Nephron progenitor cell (in vitro differentiated cells): ENCODE results near the gene TAMALIN.
A peak's percentile ranks its signal among the peaks of the same experiment; 100 is the strongest.

Source experiments
- DNase-seq: peaks from one replicate; pipeline ENCODE4 v3.0.0; 2021
- H3K27ac Mint-ChIP-seq: 2 replicates; pipeline ENCODE4 v1.8.0; 2021; ENCODE audit warnings: mild to moderate bottlenecking, moderate library complexity, mixed read lengths
- H3K27me3 Mint-ChIP-seq: 2 replicates; pipeline ENCODE4 v1.8.0; 2021; ENCODE audit warnings: mild to moderate bottlenecking, low read depth, mixed read lengths; ENCODE audit not compliant: poor library complexity
- H3K36me3 Mint-ChIP-seq: 2 replicates; pipeline ENCODE4 v1.8.0; 2021; ENCODE audit warnings: low read depth, mixed read lengths
- H3K4me1 Mint-ChIP-seq: 2 replicates; pipeline ENCODE4 v1.8.0; 2021; ENCODE audit warnings: mixed read lengths
- H3K4me3 Mint-ChIP-seq: 2 replicates; pipeline ENCODE4 v1.8.0; 2021; ENCODE audit warnings: mild to moderate bottlenecking, moderate library complexity, mixed read lengths
- H3K9me3 Mint-ChIP-seq: 2 replicates; pipeline ENCODE4 v1.8.0; 2021; ENCODE audit warnings: mild to moderate bottlenecking, moderate library complexity, mixed read lengths
- CTCF ChIP-seq: fragments of 200-600 bp; sonication (generic); IDR thresholded peaks from 2 replicates; pipeline ENCODE4 v1.5.0; 2021; ENCODE audit warnings: antibody characterized with exemption

The TAMALIN gene

GRCh38 chr12:52032446-52032803 lies 25.7 kb downstream of the TAMALIN start:
- TF ChIP-seq CTCF = no peak
- Mint-ChIP-seq H3K4me3 (peak overlapping the region; percentile 82), H3K27ac (peak overlapping the region; percentile 95), H3K9me3 (no peaks in the 10 kb centered on the region), H3K36me3 (no peaks in the 10 kb centered on the region), H3K4me1 (peaks cover 59% of the 10 kb centered on the region), H3K27me3 (peaks cover 31% of the 10 kb centered on the region)
- no peak for DNase-seq

- Mint-ChIP-seq H3K27me3 (peaks cover 28% of the 10 kb centered on the region), H3K9me3 (no peaks in the 10 kb centered on the region), H3K36me3 (no peaks in the 10 kb centered on the region), H3K4me3 (peak overlapping the region; percentile 82), H3K27ac (peak overlapping the region; percentile 95), H3K4me1 (peaks cover 60% of the 10 kb centered on the region)
- no peak for TF ChIP-seq CTCF
- peak; percentile 95 for DNase-seq
Measured at GRCh38 chr12:52032804-52033445, 26.2 kb downstream of the TAMALIN start.

GRCh38 chr12:52033446-52034140 lies 26.8 kb downstream of the TAMALIN start:
- Mint-ChIP-seq H3K4me1 (peaks cover 67% of the 10 kb centered on the region), H3K9me3 (no peaks in the 10 kb centered on the region), H3K36me3 (no peaks in the 10 kb centered on the region), H3K4me3 (peak overlapping the region; percentile 67), H3K27me3 (peaks cover 27% of the 10 kb centered on the region), H3K27ac (peak overlapping the region; percentile 75)
- TF ChIP-seq CTCF = no peak
- DNase-seq = no peak

GRCh38 chr12:52035190-52035589 lies 28.4 kb downstream of the TAMALIN start:
- no peaks in the 10 kb centered on the region for H3K36me3 Mint-ChIP-seq
- H3K27ac Mint-ChIP-seq = no peak overlapping the region
- no peak for DNase-seq
- peak overlapping the region; percentile 18 for H3K4me3 Mint-ChIP-seq
- H3K4me1 Mint-ChIP-seq = peaks cover 58% of the 10 kb centered on the region
- no peaks in the 10 kb centered on the region for H3K9me3 Mint-ChIP-seq
- peaks cover 36% of the 10 kb centered on the region for H3K27me3 Mint-ChIP-seq
- no peak for TF ChIP-seq CTCF

GRCh38 chr12:52035926-52036325 lies 29.2 kb downstream of the TAMALIN start:
- no peak for DNase-seq
- Mint-ChIP-seq H3K27ac (no peak overlapping the region), H3K4me3 (peak overlapping the region; percentile 78), H3K27me3 (peaks cover 36% of the 10 kb centered on the region), H3K36me3 (no peaks in the 10 kb centered on the region), H3K4me1 (peaks cover 51% of the 10 kb centered on the region), H3K9me3 (no peaks in the 10 kb centered on the region)
- no peak for TF ChIP-seq CTCF
